Superior temporal gyrus (tissue), 1 donor: ENCODE data around the gene LRRN3.

Experiments used
- DNase-seq: peaks from one replicate; pipeline ENCODE4 v3.0.0-alpha.2; 2016; ENCODE audit errors: extremely low spot score

LRRN3 gene

GRCh38 chr7:111077001-111077400 is 13.9 kb upstream of the LRRN3 start:
- DNase-seq = no peak

DNA sequence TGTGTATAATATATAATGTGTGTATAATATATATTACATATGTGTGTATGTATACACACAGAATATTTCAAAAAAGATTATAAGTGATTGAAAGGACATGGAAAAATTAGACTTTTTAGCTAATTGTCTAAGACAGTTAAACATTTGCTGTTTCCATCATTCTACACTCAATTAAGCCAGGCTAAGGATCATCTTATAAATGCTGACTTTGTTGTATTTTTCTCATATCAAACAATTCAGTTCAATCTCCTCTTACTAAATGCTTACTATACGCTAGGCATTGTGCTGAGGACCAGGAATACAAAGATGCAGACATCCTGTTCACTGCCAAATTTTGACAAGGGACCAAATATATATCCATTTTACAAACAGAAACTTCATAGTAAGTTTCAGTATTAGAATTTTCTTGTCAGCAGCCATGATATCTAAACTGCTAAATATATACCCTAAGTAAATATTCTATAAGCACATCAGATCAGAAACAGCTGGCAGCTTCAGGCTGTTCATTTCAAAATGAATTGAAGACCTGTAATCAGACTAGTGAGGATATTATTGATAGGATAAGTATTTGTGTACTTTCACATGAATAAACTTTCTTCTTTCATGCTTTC is 10.3 kb upstream of the LRRN3 start:
- DNase-seq = no peak

DNA sequence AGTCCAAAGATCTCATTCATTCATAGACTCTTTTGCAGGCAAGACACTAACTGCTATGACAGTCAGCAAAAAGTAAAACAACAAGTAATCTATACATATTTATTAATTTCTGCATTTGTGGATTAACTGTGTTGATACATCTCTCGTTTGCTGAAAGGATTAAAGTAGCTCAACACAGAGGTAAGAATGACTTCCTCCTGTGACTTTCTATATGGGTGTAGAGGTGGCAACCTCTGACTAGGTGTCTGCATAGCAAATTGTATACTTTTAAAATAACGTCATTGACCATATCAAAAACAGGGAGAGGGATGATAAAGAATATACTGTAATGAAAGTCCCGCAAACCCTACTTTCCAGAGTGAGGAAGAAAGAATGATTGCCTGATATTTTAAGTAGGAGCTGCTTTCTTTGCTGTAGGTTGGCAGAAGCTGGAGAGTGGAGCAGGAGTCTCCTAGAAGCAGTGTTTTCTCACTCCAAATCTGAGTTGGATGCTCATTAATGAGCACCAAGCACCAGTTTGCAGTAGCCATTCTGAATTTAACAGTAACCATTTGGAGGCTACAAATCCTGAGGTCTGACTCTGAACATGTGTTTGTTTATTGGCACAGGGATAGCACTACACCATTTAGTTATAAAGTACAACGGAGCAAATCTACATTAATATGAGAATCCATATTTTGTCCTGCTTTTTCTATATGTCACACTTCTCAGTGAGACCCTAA is 9.2 kb upstream of the LRRN3 start:
- DNase-seq = peak; percentile 55

DNA sequence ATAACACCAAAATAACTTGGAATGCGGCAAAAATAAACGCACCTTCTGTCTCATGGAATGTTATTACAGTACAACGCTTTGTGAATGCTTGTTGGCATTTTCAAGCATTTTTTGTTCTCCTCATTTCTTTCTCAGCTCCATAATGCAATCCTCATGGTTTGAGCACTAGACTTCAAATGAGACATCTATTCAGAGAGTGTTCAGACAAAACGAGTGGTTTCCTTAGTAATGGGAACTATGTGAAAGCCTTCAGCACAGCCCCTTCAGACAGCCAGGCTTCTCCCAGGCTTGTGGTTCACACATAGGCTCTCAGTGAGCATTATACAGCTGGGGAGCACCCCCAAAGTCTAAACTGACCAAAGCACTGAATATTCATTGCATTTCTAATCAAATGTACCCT is 8.6 kb upstream of the LRRN3 start:
- peak; percentile 62 for DNase-seq

- no peak for DNase-seq
Measured at GRCh38 chr7:111083413-111083812, 7.5 kb upstream of the LRRN3 start.

DNA sequence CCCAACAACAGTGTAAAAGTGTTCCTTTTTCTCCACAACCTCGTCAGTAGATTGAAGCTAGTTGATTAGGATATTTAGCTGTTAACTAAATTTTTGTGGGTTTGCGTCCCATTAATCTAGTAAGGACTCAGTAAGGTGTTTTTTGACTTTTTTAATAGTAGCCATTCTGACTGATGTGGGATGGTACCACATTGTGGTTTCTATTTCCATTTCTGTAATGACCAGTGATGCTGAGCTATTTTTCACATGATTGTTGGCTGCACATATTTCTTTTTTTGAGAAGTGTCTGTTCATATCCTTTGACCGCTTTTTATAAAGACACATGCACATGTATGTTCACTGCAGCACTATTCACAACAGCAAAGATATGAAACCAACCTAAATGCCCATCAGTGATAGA is 5.6 kb upstream of the LRRN3 start:
- DNase-seq = no peak

GRCh38 chr7:111086532-111086931 is 4.4 kb upstream of the LRRN3 start:
- DNase-seq = no peak

- no peak for DNase-seq
Measured at GRCh38 chr7:111088328-111088727, 2.6 kb upstream of the LRRN3 start.

GRCh38 chr7:111089822-111090426 is 1.0 kb upstream of the LRRN3 start:
- DNase-seq = peak; percentile 82

DNA sequence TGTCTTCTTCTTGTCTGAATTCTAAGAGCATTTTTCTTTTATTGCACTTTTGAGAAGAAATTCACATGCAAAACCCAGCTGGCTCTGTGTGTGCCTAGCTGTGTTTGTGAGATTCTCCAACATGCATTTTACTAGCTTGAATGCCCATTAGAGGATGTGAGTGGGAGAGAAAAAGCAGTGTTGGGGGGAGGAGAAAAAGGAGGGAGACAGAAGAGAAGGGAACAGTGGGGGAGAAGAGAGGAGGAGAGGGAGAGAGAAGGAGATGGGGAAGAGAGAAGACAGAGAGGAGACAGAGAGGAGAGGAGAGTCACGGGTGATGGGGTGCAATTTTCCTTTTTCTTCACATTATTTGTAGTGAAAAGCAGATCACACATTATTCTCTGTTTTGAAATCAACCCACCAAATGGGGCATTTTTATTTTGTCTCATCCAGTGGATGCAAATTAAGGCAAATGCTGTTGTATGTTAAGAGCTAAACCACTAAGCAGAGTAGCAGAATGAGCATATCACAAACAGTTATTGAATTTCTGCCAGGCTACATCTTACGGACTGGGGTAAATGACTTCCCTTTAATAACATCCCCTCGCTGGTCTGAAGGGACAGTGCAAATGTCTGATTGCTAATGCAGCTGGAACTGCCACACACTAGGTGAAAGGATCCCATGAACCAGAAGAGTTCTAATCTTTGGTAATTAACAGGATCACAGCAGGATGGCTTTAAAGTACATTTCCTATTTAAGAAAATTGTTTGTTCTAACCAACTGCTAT is 849 bp downstream of the LRRN3 start:
- peak; percentile 71 for DNase-seq

GRCh38 chr7:111092406-111093236 is 1.7 kb downstream of the LRRN3 start:
- no peak for DNase-seq

GRCh38 chr7:111093496-111093895 is 2.6 kb downstream of the LRRN3 start:
- DNase-seq = no peak

DNA sequence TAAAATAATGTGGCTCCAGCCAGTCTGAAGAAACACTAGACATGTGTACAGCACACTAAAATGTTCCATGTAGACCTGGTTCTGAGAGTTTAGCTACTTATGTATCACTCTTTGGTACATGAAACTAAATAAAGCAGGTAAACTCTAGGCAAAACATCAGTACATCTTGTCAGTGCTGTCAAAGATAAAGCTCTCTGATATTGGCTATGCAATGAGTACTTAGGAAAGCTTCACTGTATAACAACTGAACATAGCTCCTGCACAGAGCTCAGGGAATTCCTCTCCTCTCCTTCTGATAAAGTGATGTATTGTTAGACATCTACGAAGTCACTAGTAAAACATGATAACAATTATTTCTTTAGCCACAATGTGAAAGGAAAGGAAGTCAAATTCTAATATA is 3.5 kb downstream of the LRRN3 start:
- DNase-seq = peak; percentile 67

GRCh38 chr7:111096997-111097396 is 6.1 kb downstream of the LRRN3 start:
- DNase-seq = no peak

- DNase-seq = peak; percentile 86
Measured at GRCh38 chr7:111098011-111098925, 7.3 kb downstream of the LRRN3 start.

GRCh38 chr7:111098926-111099250 is 8.0 kb downstream of the LRRN3 start:
- no peak for DNase-seq

- DNase-seq = no peak
Measured at GRCh38 chr7:111101856-111102646, 11.1 kb downstream of the LRRN3 start.

GRCh38 chr7:111103136-111103535 is 12.2 kb downstream of the LRRN3 start:
- DNase-seq = no peak

GRCh38 chr7:111103678-111104274 is 12.8 kb downstream of the LRRN3 start:
- DNase-seq = no peak
